C4-2B (cell line): Measurements from ENCODE around the gene LDAF1.

Experiments used
- H3K27ac ChIP-seq: fragments of 450-650 bp; 2 replicates; pipeline ENCODE4 v1.5.1; 2017
- ZFX ChIP-seq: fragments of 450-650 bp; IDR thresholded peaks from 2 replicates; pipeline ENCODE4 v1.6.1; 2017
- TF ChIP-seq, protein P1 (sequence below): fragments of 450-650 bp; conservative IDR thresholded peaks from 2 replicates; pipeline ENCODE4 v1.5.1; 2017; ENCODE audit warnings: mild to moderate bottlenecking

Gene LDAF1

DNA sequence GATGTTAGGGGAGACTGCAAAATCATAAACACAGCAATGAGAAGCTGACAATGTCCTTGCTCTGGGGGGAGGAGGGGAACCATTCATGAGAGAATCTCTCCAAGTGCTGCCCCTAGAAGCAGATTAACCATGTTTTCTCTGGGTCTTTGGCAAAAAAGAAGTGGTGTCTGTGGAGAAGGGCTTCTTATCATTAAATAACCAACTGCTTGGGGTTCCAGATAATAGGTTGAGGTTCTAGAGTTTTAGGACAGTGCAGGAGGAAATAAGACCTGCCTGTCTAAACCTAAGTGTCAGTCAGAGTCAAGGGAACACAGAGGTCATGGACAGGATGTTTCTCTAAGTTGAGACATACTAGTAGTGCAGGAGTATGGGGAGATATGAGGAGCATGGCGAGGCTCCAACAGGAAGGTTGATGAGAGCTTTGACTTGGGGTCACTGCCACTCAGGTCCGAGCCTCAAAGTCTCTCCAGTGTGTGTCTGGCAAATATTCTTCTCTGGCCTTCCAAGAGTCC, 69.9 kb downstream of the LDAF1 start:
- TF ChIP-seq ZFX, result no peak
- TF ChIP-seq, protein P1, sequence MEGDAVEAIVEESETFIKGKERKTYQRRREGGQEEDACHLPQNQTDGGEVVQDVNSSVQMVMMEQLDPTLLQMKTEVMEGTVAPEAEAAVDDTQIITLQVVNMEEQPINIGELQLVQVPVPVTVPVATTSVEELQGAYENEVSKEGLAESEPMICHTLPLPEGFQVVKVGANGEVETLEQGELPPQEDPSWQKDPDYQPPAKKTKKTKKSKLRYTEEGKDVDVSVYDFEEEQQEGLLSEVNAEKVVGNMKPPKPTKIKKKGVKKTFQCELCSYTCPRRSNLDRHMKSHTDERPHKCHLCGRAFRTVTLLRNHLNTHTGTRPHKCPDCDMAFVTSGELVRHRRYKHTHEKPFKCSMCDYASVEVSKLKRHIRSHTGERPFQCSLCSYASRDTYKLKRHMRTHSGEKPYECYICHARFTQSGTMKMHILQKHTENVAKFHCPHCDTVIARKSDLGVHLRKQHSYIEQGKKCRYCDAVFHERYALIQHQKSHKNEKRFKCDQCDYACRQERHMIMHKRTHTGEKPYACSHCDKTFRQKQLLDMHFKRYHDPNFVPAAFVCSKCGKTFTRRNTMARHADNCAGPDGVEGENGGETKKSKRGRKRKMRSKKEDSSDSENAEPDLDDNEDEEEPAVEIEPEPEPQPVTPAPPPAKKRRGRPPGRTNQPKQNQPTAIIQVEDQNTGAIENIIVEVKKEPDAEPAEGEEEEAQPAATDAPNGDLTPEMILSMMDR, result no peak
- H3K27ac ChIP-seq, result no peak overlapping the region
